GM23338 (cell line): ENCODE data around the gene GK2. TPM values are rescaled to one million over a fixed set of nuclear protein-coding genes. Genes with fewer than 3 reads are reported as not detected.

ENCODE experiments used
- ATAC-seq: fragments of 200-7000 bp; cut with Tn5 transposase; 3 replicates; pipeline ENCODE4 v1.9.1; 2020
- DNase-seq: peaks from one replicate; pipeline ENCODE4 v3.0.0-alpha.2; 2015; ENCODE audit warnings: low spot score
- H2AFZ ChIP-seq: fragments of 200-600 bp; sonication (generic); 2 replicates; pipeline ENCODE4 v1.8.0; 2016; ENCODE audit warnings: antibody characterized with exemption, mild to moderate bottlenecking, moderate library complexity
- H3F3A ChIP-seq: fragments of 200-600 bp; sonication (generic); replicated peaks from 2 replicates; pipeline ENCODE4 v1.8.0; 2017; ENCODE audit warnings: antibody characterized with exemption, mixed run types, low read depth
- H3K27ac ChIP-seq: fragments of 200-600 bp; sonication (generic); 2 replicates; pipeline ENCODE4 v1.6.1; 2016; ENCODE audit warnings: low read depth
- H3K27me3 ChIP-seq: fragments of 200-600 bp; sonication (generic); 2 replicates; pipeline ENCODE4 v1.8.0; 2016; ENCODE audit warnings: mild to moderate bottlenecking, mixed run types, moderate library complexity; ENCODE audit not compliant: insufficient read depth
- H3K36me3 ChIP-seq: fragments of 200-600 bp; sonication (generic); 2 replicates; pipeline ENCODE4 v1.8.0; 2016; ENCODE audit warnings: mild to moderate bottlenecking; ENCODE audit not compliant: insufficient read depth
- H3K4me1 ChIP-seq: fragments of 200-600 bp; sonication (generic); 2 replicates; pipeline ENCODE4 v1.8.0; 2016; ENCODE audit warnings: mild to moderate bottlenecking, moderate library complexity; ENCODE audit not compliant: insufficient read depth
- H3K4me2 ChIP-seq: fragments of 200-600 bp; sonication (generic); 2 replicates; pipeline ENCODE4 v1.7.1; 2017; ENCODE audit warnings: mixed run types
- H3K4me3 ChIP-seq: fragments of 200-600 bp; sonication (generic); 2 replicates; pipeline ENCODE4 v1.6.1; 2016; ENCODE audit warnings: mixed run types
- H3K79me2 ChIP-seq: fragments of 200-600 bp; sonication (generic); replicated peaks from 2 replicates; pipeline ENCODE4 v1.8.0; 2017; ENCODE audit warnings: mild to moderate bottlenecking; ENCODE audit not compliant: insufficient read depth
- H3K9me2 ChIP-seq: fragments of 200-600 bp; sonication (generic); 2 replicates; pipeline ENCODE4 v1.8.0; 2017; ENCODE audit not compliant: insufficient read depth
- H4K20me1 ChIP-seq: fragments of 200-600 bp; sonication (generic); replicated peaks from 2 replicates; pipeline ENCODE4 v1.8.0; 2017; ENCODE audit warnings: mild to moderate bottlenecking; ENCODE audit not compliant: insufficient read depth
- H3K27ac Mint-ChIP-seq: 2 replicates; pipeline ENCODE4 v1.8.0; 2020; ENCODE audit warnings: inconsistent platforms, mild to moderate bottlenecking, moderate library complexity, mixed read lengths
- H3K27me3 Mint-ChIP-seq: 3 replicates; pipeline ENCODE4 v1.8.0; 2022; ENCODE audit warnings: low read depth, mild to moderate bottlenecking, moderate library complexity, mixed read lengths, inconsistent platforms; ENCODE audit not compliant: insufficient read depth, poor library complexity
- H3K36me3 Mint-ChIP-seq: 3 replicates; pipeline ENCODE4 v1.8.0; 2021; ENCODE audit warnings: low read depth, mild to moderate bottlenecking, inconsistent platforms, moderate library complexity, mixed read lengths
- H3K4me1 Mint-ChIP-seq: 3 replicates; pipeline ENCODE4 v1.8.0; 2020; ENCODE audit warnings: mild to moderate bottlenecking, inconsistent platforms, mixed read lengths
- H3K4me3 Mint-ChIP-seq: 3 replicates; pipeline ENCODE4 v1.8.0; 2021; ENCODE audit warnings: moderate library complexity, mild to moderate bottlenecking, inconsistent platforms, mixed read lengths
- H3K9me3 Mint-ChIP-seq: 3 replicates; pipeline ENCODE4 v1.8.0; 2020; ENCODE audit warnings: moderate library complexity, mild to moderate bottlenecking, inconsistent platforms, mixed read lengths
- CREB1 ChIP-seq: fragments of 250-450 bp; sonication (Bioruptor Pico); IDR thresholded peaks from 2 replicates; pipeline ENCODE4 v1.5.0; 2020; ENCODE audit warnings: low read depth, mild to moderate bottlenecking, moderate library complexity
- ETS1 ChIP-seq: IDR thresholded peaks from 2 replicates; pipeline ENCODE4 v1.6.1; 2016; ENCODE audit warnings: antibody characterized with exemption
- EZH2 ChIP-seq: fragments of 200-600 bp; sonication (generic); IDR thresholded peaks from one replicate; pipeline ENCODE4 v1.8.0; 2017; ENCODE audit warnings: antibody characterized with exemption, mild to moderate bottlenecking, low read depth; ENCODE audit not compliant: unreplicated experiment
- EZH2phosphoT487 ChIP-seq: fragments of 200-600 bp; sonication (generic); IDR thresholded peaks from one replicate; pipeline ENCODE4 v1.8.1; 2018; ENCODE audit warnings: antibody characterized with exemption; ENCODE audit not compliant: unreplicated experiment
- JUNB ChIP-seq: IDR thresholded peaks from one replicate; pipeline ENCODE4 v1.6.1; 2016; ENCODE audit warnings: antibody characterized with exemption; ENCODE audit not compliant: unreplicated experiment
- NANOG ChIP-seq: IDR thresholded peaks from 2 replicates; pipeline ENCODE4 v1.6.1; 2016; ENCODE audit warnings: antibody characterized with exemption, borderline replicate concordance
- ZNF114 ChIP-seq: fragments of 250-450 bp; sonication (Bioruptor Pico); IDR thresholded peaks from 2 replicates; pipeline ENCODE4 v1.5.0; 2020; ENCODE audit warnings: mild to moderate bottlenecking, moderate library complexity
- ZNF331 ChIP-seq: fragments of 250-450 bp; sonication (Bioruptor Pico); IDR thresholded peaks from 2 replicates; pipeline ENCODE4 v1.5.0; 2020; ENCODE audit warnings: low read depth, mild to moderate bottlenecking, moderate library complexity
- ZNF462 ChIP-seq: fragments of 250-450 bp; sonication (Bioruptor Pico); IDR thresholded peaks from 2 replicates; pipeline ENCODE4 v1.5.0; 2020; ENCODE audit warnings: mild to moderate bottlenecking, moderate library complexity
- polyA plus RNA-seq: library from polyadenylated mRNA; unstranded; fragments of >200 nt; fragmentation: Nextera tagmentation; extraction: Ambion mirVana; gene quantifications from 2 replicates; pipeline ENCODE4 v1.2.1, GENCODE V29; 2016
- total RNA-seq: library from RNA; depleted of rRNA; stranded (reverse); fragments of >200 nt; shearing (Covaris generic); gene quantifications from 2 replicates; pipeline ENCODE4 v1.2.3, GENCODE V29; 2014
- TF ChIP-seq, protein P1 (sequence below): IDR thresholded peaks from one replicate; pipeline ENCODE4 v1.6.1; 2018; ENCODE audit warnings: antibody characterized with exemption; ENCODE audit not compliant: unreplicated experiment
- TF ChIP-seq, protein P2 (sequence below), 2 experiments: fragments of 200-600 bp in 1 of 2; sonication (generic) in 1 of 2; conservative IDR thresholded peaks; 2 replicates each; pipeline versions ENCODE4 v1.5.1 to v1.6.1; 2016 to 2017; ENCODE audit warnings: antibody characterized with exemption in 2 of 2, low read depth in 2 of 2, mild to moderate bottlenecking in 2 of 2, moderate library complexity in 1 of 2

GK2 gene
- total and polyA plus RNA-seq, 2 experiments from 2014 or later: not detected

- no peaks in the 10 kb centered on the region for H3K36me3 Mint-ChIP-seq
- DNase-seq (no peak), ATAC-seq (no peak)
- H3K27me3 Mint-ChIP-seq: no peaks in the 10 kb centered on the region
- H3K9me3 Mint-ChIP-seq: no peaks in the 10 kb centered on the region
- no peaks in the 10 kb centered on the region for H3K36me3 ChIP-seq
- no peaks in the 10 kb centered on the region for H3K27me3 ChIP-seq
- H3K9me2 ChIP-seq: no peaks in the 10 kb centered on the region
- no peak overlapping the region for H3K27ac ChIP-seq
- no peaks in the 10 kb centered on the region for H4K20me1 ChIP-seq
- no peak overlapping the region for H3K4me2 ChIP-seq
- H3K4me3 Mint-ChIP-seq: no peak overlapping the region
- no peak overlapping the region for H2AFZ ChIP-seq
- no peaks in the 10 kb centered on the region for H3F3A ChIP-seq
- H3K4me1 Mint-ChIP-seq: no peaks in the 10 kb centered on the region
- H3K4me1 ChIP-seq: no peaks in the 10 kb centered on the region
- no peaks in the 10 kb centered on the region for H3K79me2 ChIP-seq
- TF ChIP-seq JUNB (no peak), CREB1 (CRISPR knock-in tag) (no peak), ZNF462 (CRISPR knock-in tag) (no peak), EZH2 (no peak), ZNF114 (CRISPR knock-in tag) (no peak), ZNF331 (CRISPR knock-in tag) (no peak), ETS1 (no peak), NANOG (no peak), EZH2phosphoT487 (no peak)
- TF ChIP-seq, protein P1, sequence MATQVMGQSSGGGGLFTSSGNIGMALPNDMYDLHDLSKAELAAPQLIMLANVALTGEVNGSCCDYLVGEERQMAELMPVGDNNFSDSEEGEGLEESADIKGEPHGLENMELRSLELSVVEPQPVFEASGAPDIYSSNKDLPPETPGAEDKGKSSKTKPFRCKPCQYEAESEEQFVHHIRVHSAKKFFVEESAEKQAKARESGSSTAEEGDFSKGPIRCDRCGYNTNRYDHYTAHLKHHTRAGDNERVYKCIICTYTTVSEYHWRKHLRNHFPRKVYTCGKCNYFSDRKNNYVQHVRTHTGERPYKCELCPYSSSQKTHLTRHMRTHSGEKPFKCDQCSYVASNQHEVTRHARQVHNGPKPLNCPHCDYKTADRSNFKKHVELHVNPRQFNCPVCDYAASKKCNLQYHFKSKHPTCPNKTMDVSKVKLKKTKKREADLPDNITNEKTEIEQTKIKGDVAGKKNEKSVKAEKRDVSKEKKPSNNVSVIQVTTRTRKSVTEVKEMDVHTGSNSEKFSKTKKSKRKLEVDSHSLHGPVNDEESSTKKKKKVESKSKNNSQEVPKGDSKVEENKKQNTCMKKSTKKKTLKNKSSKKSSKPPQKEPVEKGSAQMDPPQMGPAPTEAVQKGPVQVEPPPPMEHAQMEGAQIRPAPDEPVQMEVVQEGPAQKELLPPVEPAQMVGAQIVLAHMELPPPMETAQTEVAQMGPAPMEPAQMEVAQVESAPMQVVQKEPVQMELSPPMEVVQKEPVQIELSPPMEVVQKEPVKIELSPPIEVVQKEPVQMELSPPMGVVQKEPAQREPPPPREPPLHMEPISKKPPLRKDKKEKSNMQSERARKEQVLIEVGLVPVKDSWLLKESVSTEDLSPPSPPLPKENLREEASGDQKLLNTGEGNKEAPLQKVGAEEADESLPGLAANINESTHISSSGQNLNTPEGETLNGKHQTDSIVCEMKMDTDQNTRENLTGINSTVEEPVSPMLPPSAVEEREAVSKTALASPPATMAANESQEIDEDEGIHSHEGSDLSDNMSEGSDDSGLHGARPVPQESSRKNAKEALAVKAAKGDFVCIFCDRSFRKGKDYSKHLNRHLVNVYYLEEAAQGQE: no peak
- TF ChIP-seq, protein P2, sequence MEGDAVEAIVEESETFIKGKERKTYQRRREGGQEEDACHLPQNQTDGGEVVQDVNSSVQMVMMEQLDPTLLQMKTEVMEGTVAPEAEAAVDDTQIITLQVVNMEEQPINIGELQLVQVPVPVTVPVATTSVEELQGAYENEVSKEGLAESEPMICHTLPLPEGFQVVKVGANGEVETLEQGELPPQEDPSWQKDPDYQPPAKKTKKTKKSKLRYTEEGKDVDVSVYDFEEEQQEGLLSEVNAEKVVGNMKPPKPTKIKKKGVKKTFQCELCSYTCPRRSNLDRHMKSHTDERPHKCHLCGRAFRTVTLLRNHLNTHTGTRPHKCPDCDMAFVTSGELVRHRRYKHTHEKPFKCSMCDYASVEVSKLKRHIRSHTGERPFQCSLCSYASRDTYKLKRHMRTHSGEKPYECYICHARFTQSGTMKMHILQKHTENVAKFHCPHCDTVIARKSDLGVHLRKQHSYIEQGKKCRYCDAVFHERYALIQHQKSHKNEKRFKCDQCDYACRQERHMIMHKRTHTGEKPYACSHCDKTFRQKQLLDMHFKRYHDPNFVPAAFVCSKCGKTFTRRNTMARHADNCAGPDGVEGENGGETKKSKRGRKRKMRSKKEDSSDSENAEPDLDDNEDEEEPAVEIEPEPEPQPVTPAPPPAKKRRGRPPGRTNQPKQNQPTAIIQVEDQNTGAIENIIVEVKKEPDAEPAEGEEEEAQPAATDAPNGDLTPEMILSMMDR (conservative IDR thresholded peaks at IDR 0.05; ENCODE audit: low read depth in 2 of 2): no peak
- no peak overlapping the region for H3K4me3 ChIP-seq
- no peak overlapping the region for H3K27ac Mint-ChIP-seq
Measured at GRCh38 chr4:79429113-79429903, 21.3 kb upstream of the GK2 start.
